Stimulated activated CD8-positive, alpha-beta memory T cell treated with anti-CD3 and anti-CD28 coated beads, Interleukin-15, amount 100 ng/mL, for 24 hours (primary cell): ENCODE data around the gene EHD1.
A peak's percentile ranks its signal among the peaks of the same experiment; 100 is the strongest.
"Not testable (repeated sequence)": the region's sequence is repeated elsewhere in the genome, so short reads cannot be mapped to it uniquely, and the experiment has no call there.

Source experiments
- DNase-seq: peaks from one replicate; pipeline ENCODE4 v3.0.0-alpha.2; 2020; ENCODE audit warnings: low read depth

The EHD1 gene

GRCh38 chr11:64826578-64827450 is 51.6 kb downstream of the EHD1 start:
- DNase-seq = no peak

DNA sequence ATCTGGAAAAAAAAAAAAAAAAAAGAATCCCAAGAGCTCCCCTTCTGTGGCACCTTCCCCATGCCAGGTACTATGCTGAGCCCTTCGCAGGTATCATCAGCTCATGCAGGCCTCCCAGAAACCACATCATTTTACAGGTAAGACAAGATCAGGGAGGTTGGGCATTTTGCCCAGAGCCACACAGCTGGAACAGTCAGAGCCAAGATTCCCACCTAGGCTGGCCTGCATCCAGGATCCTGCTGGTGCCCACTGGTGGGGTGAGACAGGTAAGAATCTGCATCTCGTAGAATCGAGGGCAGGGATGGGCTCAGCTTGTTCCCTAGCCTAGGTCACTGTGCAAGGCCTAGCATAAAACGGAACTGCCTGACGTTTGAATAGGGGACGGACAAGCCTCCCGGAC is 52.4 kb downstream of the EHD1 start:
- DNase-seq = no peak

- no peak for DNase-seq
Observed at GRCh38 chr11:64823568-64824119, 54.8 kb downstream of the EHD1 start.

GRCh38 chr11:64817476-64817875 is 60.9 kb downstream of the EHD1 start:
- DNase-seq = no peak

DNA sequence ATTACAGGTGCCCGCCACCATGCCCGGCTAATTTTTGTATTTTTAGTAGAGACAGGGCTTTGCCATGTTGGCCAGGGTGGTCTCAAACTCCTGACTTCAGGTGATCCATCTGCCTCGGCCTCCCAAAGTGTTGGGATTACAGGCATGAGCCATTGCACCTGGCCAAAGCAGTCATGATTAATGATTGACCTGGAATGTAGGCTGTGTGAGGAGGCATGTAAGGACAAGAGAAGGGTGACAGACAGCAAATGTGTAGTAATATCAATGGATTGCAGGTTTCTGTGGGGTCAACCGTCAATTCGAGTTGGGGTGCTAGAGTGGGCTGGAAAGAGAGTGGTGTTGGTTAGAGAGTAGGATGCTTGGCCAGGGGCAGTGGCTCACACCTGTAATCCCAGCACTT is 63.0 kb downstream of the EHD1 start:
- DNase-seq = not testable (repeated sequence)

GRCh38 chr11:64814712-64815187 is 63.7 kb downstream of the EHD1 start:
- DNase-seq = no peak

GRCh38 chr11:64813826-64814225 is 64.6 kb downstream of the EHD1 start:
- DNase-seq = no peak

DNA sequence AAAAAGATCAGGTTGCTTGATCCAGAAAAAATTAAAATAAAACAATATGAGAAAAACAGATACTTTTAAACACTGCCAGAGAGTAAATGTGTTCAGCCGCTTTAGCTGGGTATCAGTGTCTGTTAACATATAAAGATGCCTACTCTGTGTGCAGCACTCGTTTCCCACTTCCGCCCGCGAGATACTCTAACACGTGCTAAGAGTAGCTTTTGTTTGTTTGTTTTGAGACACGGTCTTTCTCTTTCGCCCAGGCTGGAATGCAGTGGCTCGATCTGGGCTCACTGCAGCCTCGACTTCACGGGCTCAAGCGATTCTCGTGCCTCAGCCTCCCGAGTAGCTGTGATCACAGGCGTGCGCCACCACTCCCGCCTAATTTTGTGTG is 67.5 kb downstream of the EHD1 start:
- no peak for DNase-seq

DNA sequence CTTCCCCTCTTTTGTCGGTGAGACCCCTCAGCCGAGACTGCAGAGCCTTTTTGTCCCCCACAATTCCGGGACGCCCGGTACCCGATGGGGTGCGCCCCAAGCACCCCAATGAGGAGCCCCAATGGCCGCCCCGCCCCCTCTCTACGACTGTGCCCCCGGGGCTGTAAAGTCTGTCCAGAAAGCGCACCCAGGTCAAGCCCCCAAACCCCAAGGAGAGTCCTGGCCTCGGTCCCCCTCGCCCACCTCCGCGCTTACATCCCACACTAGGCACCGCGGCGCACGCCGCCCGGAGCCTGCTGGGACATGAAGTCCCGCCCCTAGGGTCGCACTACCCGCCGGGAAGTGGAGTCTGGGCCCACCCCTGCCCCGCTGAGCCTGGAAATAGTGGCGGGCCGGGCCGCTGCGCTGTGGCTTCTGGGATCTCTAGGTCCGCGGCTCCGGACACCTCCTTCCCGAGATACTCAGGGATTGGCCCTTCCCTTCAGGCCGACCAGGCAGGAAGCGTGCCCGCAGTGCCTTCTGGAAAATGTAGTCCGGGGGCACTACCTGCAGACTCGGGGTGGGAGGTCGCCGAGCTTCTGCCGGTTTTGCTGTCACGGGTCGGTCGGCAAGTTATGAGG is 68.0 kb downstream of the EHD1 start, which contains the start of gene MEN1:
Gene MEN1 (minus strand): TSS at position 281 of the 620 bp plus-strand sequence. CDS start 442 bp downstream, outside the sequence.
- peak; percentile 56 for DNase-seq

DNA sequence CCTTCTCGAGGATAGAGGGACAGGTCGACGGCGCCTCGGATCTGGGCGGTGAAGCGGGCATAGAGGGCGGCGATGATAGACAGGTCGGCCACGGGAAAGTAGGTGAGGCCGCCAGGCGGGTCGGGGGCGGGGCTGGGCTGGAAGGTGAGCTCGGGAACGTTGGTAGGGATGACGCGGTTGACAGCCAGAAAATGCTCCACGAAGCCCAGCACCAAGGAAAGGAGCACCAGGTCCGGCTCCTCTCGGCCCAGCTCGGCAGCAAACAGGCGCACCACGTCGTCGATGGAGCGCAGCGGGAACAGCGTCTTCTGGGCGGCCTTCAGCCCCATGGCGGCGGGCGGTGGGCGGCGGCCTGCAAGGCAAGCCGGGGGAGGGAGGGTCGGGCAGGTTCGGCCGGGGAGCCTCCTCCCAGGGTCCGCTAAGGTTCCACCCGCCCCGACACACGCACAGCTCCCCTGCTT is 68.6 kb downstream of the EHD1 start:
- no peak for DNase-seq

GRCh38 chr11:64805481-64805880 is 72.9 kb downstream of the EHD1 start:
- DNase-seq = no peak

GRCh38 chr11:64804346-64805210 is 73.8 kb downstream of the EHD1 start:
- no peak for DNase-seq

DNA sequence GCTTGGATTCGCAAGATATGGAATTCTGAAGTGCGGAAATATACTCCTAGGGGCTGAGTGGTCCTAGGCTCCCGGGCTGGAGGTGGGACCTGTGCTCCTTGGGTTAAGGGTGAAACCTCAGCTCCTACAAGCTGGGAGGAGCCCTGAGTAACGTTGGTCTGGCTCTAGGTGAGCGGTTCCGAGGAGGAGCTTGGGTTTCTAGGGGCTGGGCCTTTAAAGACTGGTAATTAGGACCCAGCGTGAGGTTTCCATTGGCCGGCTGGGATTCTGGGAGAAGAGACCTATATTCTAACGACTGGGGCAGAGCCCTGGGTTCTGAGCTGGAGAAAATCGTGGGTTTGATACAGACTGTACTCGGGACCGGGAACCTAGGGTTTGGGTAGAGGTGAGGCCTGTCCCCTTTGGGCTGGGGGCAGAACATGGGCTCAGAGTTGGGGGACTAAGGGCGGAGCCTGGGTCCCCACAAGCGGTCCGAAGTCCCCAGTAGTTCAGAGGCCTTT is 74.5 kb downstream of the EHD1 start:
- DNase-seq = no peak

GRCh38 chr11:64803158-64803845 is 75.1 kb downstream of the EHD1 start, which contains the start of gene MAP4K2:
Gene MAP4K2, minus strand, starts transcription at chr11:64803214. Its CDS starts 65 bp downstream, at chr11:64803149.
- peak; percentile 78 for DNase-seq

GRCh38 chr11:64802370-64803157 is 75.9 kb downstream of the EHD1 start:
- DNase-seq = no peak
